Keratinocyte (primary cell): ENCODE measurements around the gene CA5A.
"Not testable (repeated sequence)": the region's sequence is repeated elsewhere in the genome, so short reads cannot be mapped to it uniquely, and the experiment has no call there.

Source experiments
- EZH2 ChIP-seq: IDR thresholded peaks from one replicate; pipeline ENCODE4 v1.6.1; 2012; ENCODE audit warnings: inconsistent platforms, mild to moderate bottlenecking, low read length, moderate library complexity
- TF ChIP-seq, protein P1 (sequence below), 3 experiments: IDR thresholded peaks in 1 of 3; conservative IDR thresholded peaks in 1 of 3; optimal IDR thresholded peaks in 1 of 3; 2 replicates in 2 of 3; 3 replicates in 1 of 3; pipeline versions ENCODE3 to v1.5.1; 2011; ENCODE audit warnings: low read length in 3 of 3, mild to moderate bottlenecking in 3 of 3, moderate library complexity in 2 of 3, control low read depth in 1 of 3, inconsistent platforms in 1 of 3; ENCODE audit not compliant: insufficient read depth in 2 of 3; ENCODE audit errors: extremely low read depth in 1 of 3

- TF ChIP-seq, protein P1, sequence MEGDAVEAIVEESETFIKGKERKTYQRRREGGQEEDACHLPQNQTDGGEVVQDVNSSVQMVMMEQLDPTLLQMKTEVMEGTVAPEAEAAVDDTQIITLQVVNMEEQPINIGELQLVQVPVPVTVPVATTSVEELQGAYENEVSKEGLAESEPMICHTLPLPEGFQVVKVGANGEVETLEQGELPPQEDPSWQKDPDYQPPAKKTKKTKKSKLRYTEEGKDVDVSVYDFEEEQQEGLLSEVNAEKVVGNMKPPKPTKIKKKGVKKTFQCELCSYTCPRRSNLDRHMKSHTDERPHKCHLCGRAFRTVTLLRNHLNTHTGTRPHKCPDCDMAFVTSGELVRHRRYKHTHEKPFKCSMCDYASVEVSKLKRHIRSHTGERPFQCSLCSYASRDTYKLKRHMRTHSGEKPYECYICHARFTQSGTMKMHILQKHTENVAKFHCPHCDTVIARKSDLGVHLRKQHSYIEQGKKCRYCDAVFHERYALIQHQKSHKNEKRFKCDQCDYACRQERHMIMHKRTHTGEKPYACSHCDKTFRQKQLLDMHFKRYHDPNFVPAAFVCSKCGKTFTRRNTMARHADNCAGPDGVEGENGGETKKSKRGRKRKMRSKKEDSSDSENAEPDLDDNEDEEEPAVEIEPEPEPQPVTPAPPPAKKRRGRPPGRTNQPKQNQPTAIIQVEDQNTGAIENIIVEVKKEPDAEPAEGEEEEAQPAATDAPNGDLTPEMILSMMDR (optimal IDR thresholded peaks at IDR 0.05 in 1 of 3, IDR thresholded peaks at IDR 0.05 in 1 of 3, conservative IDR thresholded peaks at IDR 0.05 in 1 of 3; ENCODE audit: extremely low read depth in 1 of 3, insufficient read depth in 2 of 3, low read length in 3 of 3), result not testable (repeated sequence)
- TF ChIP-seq EZH2, result not testable (repeated sequence)
These were observed 35.8 kb downstream of the CA5A start for GRCh38 chr16:87900489-87900888.
